ENCODE data around the gene FGF1.

FGF1 gene

GRCh38 chr5:142592365-142592764 lies 93.5 kb downstream of the FGF1 start:
- no peak for DNase-seq (ENCODE audit: low spot score in 2 of 2)
- H3K36me3 Mint-ChIP-seq, result peaks cover 1% of the 10 kb centered on the region
- H3K27ac Mint-ChIP-seq, result no peak overlapping the region
- ATAC-seq (ENCODE audit: low read depth), result no peak
- H3K9me3 Mint-ChIP-seq, result no peaks in the 10 kb centered on the region
- H3K27me3 Mint-ChIP-seq, result peaks cover 23% of the 10 kb centered on the region
- H3K4me1 Mint-ChIP-seq, result no peaks in the 10 kb centered on the region
- no peak overlapping the region for H3K4me3 Mint-ChIP-seq

- Mint-ChIP-seq H3K4me1 (no peaks in the 10 kb centered on the region), H3K27ac (no peak overlapping the region), H3K4me3 (no peak overlapping the region), H3K27me3 (peaks cover 24% of the 10 kb centered on the region), H3K9me3 (no peaks in the 10 kb centered on the region), H3K36me3 (peaks cover 1% of the 10 kb centered on the region)
- ATAC-seq (ENCODE audit: low read depth) (no peak), DNase-seq (ENCODE audit: low spot score in 2 of 2) (no peak)
These were observed 95.2 kb downstream of the FGF1 start for GRCh38 chr5:142590451-142591231.

- no peak overlapping the region for H3K4me3 Mint-ChIP-seq
- no peaks in the 10 kb centered on the region for H3K9me3 Mint-ChIP-seq
- peaks cover 27% of the 10 kb centered on the region for H3K27me3 Mint-ChIP-seq
These were observed 96.2 kb downstream of the FGF1 start for GRCh38 chr5:142589720-142590119.

GRCh38 chr5:142587354-142587965 lies 98.4 kb downstream of the FGF1 start:
- Mint-ChIP-seq H3K4me3 (no peak overlapping the region), H3K27ac (no peak overlapping the region), H3K36me3 (peaks cover 1% of the 10 kb centered on the region), H3K27me3 (peaks cover 30% of the 10 kb centered on the region), H3K9me3 (no peaks in the 10 kb centered on the region), H3K4me1 (peaks cover 2% of the 10 kb centered on the region)
- no peak for ATAC-seq (ENCODE audit: low read depth)
- no peak for DNase-seq (ENCODE audit: low spot score in 2 of 2)

More at GRCh38 chr5:142589720-142590119, 96.2 kb downstream of the FGF1 start:
- Mint-ChIP-seq H3K27ac (no peak overlapping the region), H3K4me1 (no peaks in the 10 kb centered on the region), H3K36me3 (peaks cover 1% of the 10 kb centered on the region)
- DNase-seq (ENCODE audit: low spot score in 2 of 2) (no peak), ATAC-seq (ENCODE audit: low read depth) (no peak)

- ATAC-seq (ENCODE audit: low read depth) (no peak), DNase-seq (ENCODE audit: low spot score in 2 of 2) (no peak)
- Mint-ChIP-seq H3K4me3 (no peak overlapping the region), H3K36me3 (peaks cover 1% of the 10 kb centered on the region), H3K4me1 (peaks cover 2% of the 10 kb centered on the region), H3K27me3 (peaks cover 30% of the 10 kb centered on the region), H3K9me3 (no peaks in the 10 kb centered on the region), H3K27ac (no peak overlapping the region)
These were observed 99.3 kb downstream of the FGF1 start for GRCh38 chr5:142586552-142586951.

- peaks cover 1% of the 10 kb centered on the region for H3K36me3 Mint-ChIP-seq
- H3K27me3 Mint-ChIP-seq, result peaks cover 23% of the 10 kb centered on the region
- no peaks in the 10 kb centered on the region for H3K9me3 Mint-ChIP-seq
- H3K4me1 Mint-ChIP-seq, result peaks cover 2% of the 10 kb centered on the region
- no peak overlapping the region for H3K4me3 Mint-ChIP-seq
- ATAC-seq (ENCODE audit: low read depth) (no peak), DNase-seq (ENCODE audit: low spot score in 2 of 2) (no peak)
- H3K27ac Mint-ChIP-seq, result no peak overlapping the region
These were observed 100.4 kb downstream of the FGF1 start for GRCh38 chr5:142585451-142585850.

GRCh38 chr5:142584891-142585290 lies 101.0 kb downstream of the FGF1 start:
- Mint-ChIP-seq H3K36me3 (peaks cover 1% of the 10 kb centered on the region), H3K27ac (no peak overlapping the region), H3K9me3 (no peaks in the 10 kb centered on the region), H3K4me3 (no peak overlapping the region), H3K27me3 (peaks cover 22% of the 10 kb centered on the region), H3K4me1 (peaks cover 6% of the 10 kb centered on the region)
- ATAC-seq (ENCODE audit: low read depth) (no peak), DNase-seq (ENCODE audit: low spot score in 2 of 2) (no peak)

GRCh38 chr5:142578161-142578830 lies 107.6 kb downstream of the FGF1 start:
- H3K4me1 Mint-ChIP-seq, result peaks cover 6% of the 10 kb centered on the region
- no peak overlapping the region for H3K27ac Mint-ChIP-seq
- H3K27me3 Mint-ChIP-seq, result peaks cover 16% of the 10 kb centered on the region
- no peaks in the 10 kb centered on the region for H3K36me3 Mint-ChIP-seq
- no peak for ATAC-seq (ENCODE audit: low read depth)
- no peak overlapping the region for H3K4me3 Mint-ChIP-seq
- peaks cover 2% of the 10 kb centered on the region for H3K9me3 Mint-ChIP-seq
- DNase-seq (ENCODE audit: low spot score in 2 of 2), result no peak

- H3K9me3 Mint-ChIP-seq, result peaks cover 2% of the 10 kb centered on the region
- H3K27me3 Mint-ChIP-seq, result peaks cover 8% of the 10 kb centered on the region
- no peaks in the 10 kb centered on the region for H3K36me3 Mint-ChIP-seq
- ATAC-seq (ENCODE audit: low read depth) (no peak), DNase-seq (ENCODE audit: low spot score in 2 of 2) (no peak)
- no peak overlapping the region for H3K4me3 Mint-ChIP-seq
- no peak overlapping the region for H3K27ac Mint-ChIP-seq
- peaks cover 4% of the 10 kb centered on the region for H3K4me1 Mint-ChIP-seq
These were observed 109.1 kb downstream of the FGF1 start for GRCh38 chr5:142576804-142577203.

- H3K4me3 Mint-ChIP-seq, result no peak overlapping the region
- peaks cover 4% of the 10 kb centered on the region for H3K4me1 Mint-ChIP-seq
- ATAC-seq (ENCODE audit: low read depth) (no peak), DNase-seq (ENCODE audit: low spot score in 2 of 2) (no peak)
- H3K27ac Mint-ChIP-seq, result no peak overlapping the region
- H3K27me3 Mint-ChIP-seq, result peaks cover 8% of the 10 kb centered on the region
- H3K36me3 Mint-ChIP-seq, result no peaks in the 10 kb centered on the region
- peaks cover 2% of the 10 kb centered on the region for H3K9me3 Mint-ChIP-seq
These were observed 109.6 kb downstream of the FGF1 start for GRCh38 chr5:142576303-142576702.

GRCh38 chr5:142572006-142572405 lies 113.9 kb downstream of the FGF1 start:
- Mint-ChIP-seq H3K4me1 (no peaks in the 10 kb centered on the region), H3K9me3 (peaks cover 2% of the 10 kb centered on the region), H3K4me3 (no peak overlapping the region), H3K27me3 (peaks cover 6% of the 10 kb centered on the region), H3K27ac (no peak overlapping the region), H3K36me3 (no peaks in the 10 kb centered on the region)
- no peak for ATAC-seq (ENCODE audit: low read depth)
- DNase-seq (ENCODE audit: low spot score in 2 of 2), result no peak

GRCh38 chr5:142571371-142571770 lies 114.5 kb downstream of the FGF1 start:
- DNase-seq (ENCODE audit: low spot score in 2 of 2) (no peak), ATAC-seq (ENCODE audit: low read depth) (no peak)
- no peak overlapping the region for H3K4me3 Mint-ChIP-seq
- peaks cover 2% of the 10 kb centered on the region for H3K9me3 Mint-ChIP-seq
- no peaks in the 10 kb centered on the region for H3K4me1 Mint-ChIP-seq
- H3K27me3 Mint-ChIP-seq, result peaks cover 9% of the 10 kb centered on the region
- no peaks in the 10 kb centered on the region for H3K36me3 Mint-ChIP-seq
- H3K27ac Mint-ChIP-seq, result no peak overlapping the region

GRCh38 chr5:142569905-142570304 lies 116.0 kb downstream of the FGF1 start:
- no peaks in the 10 kb centered on the region for H3K36me3 Mint-ChIP-seq
- ATAC-seq (ENCODE audit: low read depth) (no peak), DNase-seq (ENCODE audit: low spot score in 2 of 2) (no peak)
- no peaks in the 10 kb centered on the region for H3K9me3 Mint-ChIP-seq
- H3K27me3 Mint-ChIP-seq, result peaks cover 5% of the 10 kb centered on the region
- H3K4me1 Mint-ChIP-seq, result no peaks in the 10 kb centered on the region
- H3K4me3 Mint-ChIP-seq, result no peak overlapping the region
- H3K27ac Mint-ChIP-seq, result no peak overlapping the region

- DNase-seq (ENCODE audit: low spot score in 2 of 2) (no peak), ATAC-seq (ENCODE audit: low read depth) (no peak)
- no peak overlapping the region for H3K27ac Mint-ChIP-seq
- H3K27me3 Mint-ChIP-seq, result peaks cover 5% of the 10 kb centered on the region
- no peaks in the 10 kb centered on the region for H3K36me3 Mint-ChIP-seq
- no peaks in the 10 kb centered on the region for H3K4me1 Mint-ChIP-seq
- H3K4me3 Mint-ChIP-seq, result no peak overlapping the region
- H3K9me3 Mint-ChIP-seq, result no peaks in the 10 kb centered on the region
These were observed 116.9 kb downstream of the FGF1 start for GRCh38 chr5:142568996-142569335.

Measured in memory B cell (primary cell).